Type B pancreatic cell (in vitro differentiated cells): ENCODE results near the gene NEDD8. TPM values are rescaled to one million over a fixed set of nuclear protein-coding genes. Genes with fewer than 3 reads are reported as not detected.
"Not testable (repeated sequence)": the region's sequence is repeated elsewhere in the genome, so short reads cannot be mapped to it uniquely, and the experiment has no call there.

ENCODE experiments used
- DNase-seq: peaks from one replicate; pipeline ENCODE4 v3.0.0; 2021; ENCODE audit warnings: mixed read lengths; ENCODE audit not compliant: unreplicated experiment; ENCODE audit errors: extremely low spot score
- H3K27ac Mint-ChIP-seq: 2 replicates; pipeline ENCODE4 v1.8.0; 2021; ENCODE audit warnings: mild to moderate bottlenecking, mixed read lengths
- H3K27me3 Mint-ChIP-seq: 2 replicates; pipeline ENCODE4 v1.8.0; 2021; ENCODE audit warnings: mixed read lengths
- H3K36me3 Mint-ChIP-seq: 2 replicates; pipeline ENCODE4 v1.8.0; 2021; ENCODE audit warnings: mixed read lengths
- H3K4me1 Mint-ChIP-seq: one replicate; pipeline ENCODE4 v1.8.0; 2021; ENCODE audit warnings: mixed read lengths; ENCODE audit not compliant: unreplicated experiment
- H3K4me3 Mint-ChIP-seq: 2 replicates; pipeline ENCODE4 v1.8.0; 2021; ENCODE audit warnings: mild to moderate bottlenecking, mixed read lengths
- H3K9me3 Mint-ChIP-seq: 2 replicates; pipeline ENCODE4 v1.8.0; 2021; ENCODE audit warnings: mixed read lengths
- CTCF ChIP-seq: fragments of 200-600 bp; sonication (generic); conservative IDR thresholded peaks from 2 replicates; pipeline ENCODE4 v1.5.0; 2021; ENCODE audit warnings: antibody characterized with exemption, mild to moderate bottlenecking
- total RNA-seq: library from RNA; stranded (reverse); gene quantifications from 2 replicates; pipeline ENCODE4 v1.2.1, GENCODE V29; 2021; ENCODE audit warnings: low replicate concordance

NEDD8 gene
- total RNA-seq, 1 donor from 2014 or later = 161 TPM

DNA sequence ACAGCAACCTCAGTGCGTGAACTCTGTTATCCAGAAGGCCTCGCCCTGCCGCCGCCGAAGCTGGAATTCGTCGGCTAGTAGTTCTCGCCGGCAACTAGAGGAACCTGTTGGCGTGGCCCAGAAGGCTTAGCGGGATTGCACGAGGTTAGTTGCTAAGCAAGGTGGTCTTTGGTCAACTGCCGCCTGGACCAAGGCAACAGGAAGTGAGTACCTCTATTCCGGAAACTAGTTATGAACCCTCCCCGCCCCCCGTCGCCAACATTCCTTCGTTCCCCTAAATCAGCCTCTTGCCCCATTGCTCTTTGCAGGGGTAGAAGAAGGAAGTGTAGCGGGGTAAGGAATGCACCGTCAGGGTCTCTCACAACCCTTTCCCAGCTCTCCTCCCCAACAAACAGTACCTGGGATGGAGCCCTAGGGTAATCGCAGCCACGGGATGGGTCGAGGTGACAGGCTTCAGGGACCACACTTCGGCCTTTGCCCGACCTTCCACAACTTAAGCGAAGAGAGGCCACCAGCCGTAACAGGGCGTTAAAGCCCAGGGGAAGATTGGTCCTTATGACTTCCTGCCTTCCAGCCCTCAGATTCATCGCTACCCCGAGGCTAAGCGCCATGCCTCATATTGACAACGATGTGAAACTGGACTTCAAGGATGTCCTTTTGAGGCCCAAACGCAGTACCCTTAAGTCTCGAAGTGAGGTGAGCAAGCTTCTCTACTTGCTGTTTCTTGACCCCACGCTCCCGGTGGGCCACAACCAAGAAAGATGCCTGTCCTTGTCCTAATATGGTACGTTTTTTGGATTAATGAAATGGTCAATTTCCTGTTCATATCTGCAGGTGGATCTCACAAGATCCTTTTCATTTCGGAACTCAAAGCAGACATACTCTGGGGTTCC lies 724 bp upstream of the NEDD8 start, which contains the start of gene GMPR2:
GMPR2 (plus strand) TSS at position 285 of the 893 bp plus-strand sequence; CDS start at position 610, 325 bp downstream.
- no peak for TF ChIP-seq CTCF
- H3K4me1 Mint-ChIP-seq = peaks cover 26% of the 10 kb centered on the region
- H3K27ac Mint-ChIP-seq = peak within 1 kb of the TSS; percentile 97
- no peak for DNase-seq
- peaks cover 19% of the 10 kb centered on the region for H3K36me3 Mint-ChIP-seq
- no peaks in the 10 kb centered on the region for H3K27me3 Mint-ChIP-seq
- H3K4me3 Mint-ChIP-seq = peak within 1 kb of the TSS; percentile 98
- no peaks in the 10 kb centered on the region for H3K9me3 Mint-ChIP-seq

- DNase-seq = no peak
- no peaks in the 10 kb centered on the region for H3K9me3 Mint-ChIP-seq
- no peaks in the 10 kb centered on the region for H3K27me3 Mint-ChIP-seq
- peaks cover 15% of the 10 kb centered on the region for H3K36me3 Mint-ChIP-seq
- H3K4me1 Mint-ChIP-seq = peaks cover 29% of the 10 kb centered on the region
- H3K4me3 Mint-ChIP-seq = peak overlapping the region; percentile 98
- TF ChIP-seq CTCF = no peak
- H3K27ac Mint-ChIP-seq = peak overlapping the region; percentile 97
These were observed 675 bp downstream of the NEDD8 start for GRCh38 chr14:24231263-24232120.

DNA sequence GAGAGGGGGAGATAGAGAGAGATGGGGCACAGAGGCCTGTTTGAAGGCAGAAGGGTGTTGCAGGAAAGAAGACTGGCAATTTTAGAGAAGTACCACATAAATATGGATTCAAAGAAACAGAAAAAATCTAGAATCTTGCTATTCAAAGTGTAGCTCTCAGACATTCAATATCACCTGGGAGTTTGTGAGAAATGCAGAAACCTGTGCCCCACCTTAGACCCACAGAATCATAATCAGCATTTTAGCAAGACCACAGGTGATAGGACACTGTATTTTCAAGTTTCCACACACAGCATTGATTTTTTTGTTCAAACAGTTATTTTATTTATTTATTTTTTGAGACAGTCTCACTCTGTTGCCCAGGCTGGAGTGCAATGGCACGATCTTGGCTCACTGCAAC lies 3.3 kb downstream of the NEDD8 start:
- peak overlapping the region; percentile 51 for H3K27ac Mint-ChIP-seq
- DNase-seq = no peak
- H3K27me3 Mint-ChIP-seq = no peaks in the 10 kb centered on the region
- H3K4me1 Mint-ChIP-seq = peaks cover 19% of the 10 kb centered on the region
- no peaks in the 10 kb centered on the region for H3K9me3 Mint-ChIP-seq
- no peak for TF ChIP-seq CTCF
- H3K36me3 Mint-ChIP-seq = peaks cover 6% of the 10 kb centered on the region
- H3K4me3 Mint-ChIP-seq = no peak overlapping the region

DNA sequence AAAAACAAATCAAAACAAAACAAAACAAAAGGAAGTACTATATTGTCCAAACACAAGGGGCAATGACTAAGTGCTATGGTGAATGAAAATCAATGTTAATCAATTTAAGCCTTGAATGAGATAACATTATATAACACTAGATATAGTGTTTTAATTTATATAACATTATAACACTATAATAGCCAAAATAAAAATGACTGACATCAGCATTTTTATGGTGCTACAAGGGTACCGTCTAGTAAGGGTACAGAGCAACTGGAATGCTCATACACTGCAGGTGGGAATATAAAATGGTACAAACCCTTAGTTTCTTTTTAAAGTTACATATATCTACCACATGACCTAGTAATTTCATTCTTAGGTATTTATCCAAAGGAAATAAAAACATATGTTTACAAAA lies 5.7 kb downstream of the NEDD8 start:
- Mint-ChIP-seq H3K9me3 (no peaks in the 10 kb centered on the region), H3K36me3 (peaks cover 6% of the 10 kb centered on the region), H3K27ac (no peak overlapping the region), H3K4me1 (peaks cover 12% of the 10 kb centered on the region), H3K4me3 (no peak overlapping the region), H3K27me3 (no peaks in the 10 kb centered on the region)
- no peak for TF ChIP-seq CTCF
- no peak for DNase-seq

- no peak overlapping the region for H3K27ac Mint-ChIP-seq
These were observed 7.5 kb downstream of the NEDD8 start for GRCh38 chr14:24224618-24225071.

DNA sequence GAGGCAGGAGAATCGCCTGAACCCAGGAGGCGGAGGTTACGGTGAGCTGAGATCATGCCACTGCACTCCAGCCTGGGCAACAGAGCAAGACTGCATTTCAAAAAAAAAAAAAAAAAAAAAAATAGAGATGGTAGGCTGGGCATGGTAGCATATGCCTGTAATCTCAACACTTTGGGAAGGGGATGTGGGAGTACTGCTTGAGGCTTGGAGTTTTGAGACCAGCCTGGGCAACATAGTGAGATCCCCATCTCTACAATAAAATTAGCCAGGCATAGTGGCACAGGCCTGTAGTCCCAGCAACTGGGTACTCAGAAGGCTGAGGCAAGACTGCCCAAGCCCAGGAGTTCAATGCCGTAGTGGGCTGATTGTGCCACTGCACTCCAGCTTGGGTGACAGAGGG lies 9.2 kb downstream of the NEDD8 start:
- H3K27ac Mint-ChIP-seq, DNase-seq, H3K9me3 Mint-ChIP-seq, H3K4me1 Mint-ChIP-seq, H3K27me3 Mint-ChIP-seq, H3K4me3 Mint-ChIP-seq: not testable (repeated sequence)
- H3K36me3 Mint-ChIP-seq = peaks cover 11% of the 10 kb centered on the region

More at GRCh38 chr14:24224618-24225071, 7.5 kb downstream of the NEDD8 start:
- Mint-ChIP-seq H3K4me3 (no peak overlapping the region), H3K4me1 (peaks cover 6% of the 10 kb centered on the region), H3K36me3 (peaks cover 6% of the 10 kb centered on the region), H3K9me3 (no peaks in the 10 kb centered on the region), H3K27me3 (no peaks in the 10 kb centered on the region)
- no peak for DNase-seq
- TF ChIP-seq CTCF = no peak
